Trophoblast cell (in vitro differentiated cells and primary cell): ENCODE results near the gene PLCH2.

Source experiments
- DNase-seq, 2 donors: peaks; one replicate each; pipeline ENCODE4 v3.0.0-alpha.2; 2016
- H2AFZ ChIP-seq: 2 replicates; pipeline ENCODE4 v1.6.1; 2013; ENCODE audit warnings: low read length, moderate library complexity, mild to moderate bottlenecking; ENCODE audit not compliant: insufficient read depth, poor library complexity
- H2AK5ac ChIP-seq: 2 replicates; pipeline ENCODE4 v1.6.1; 2013; ENCODE audit warnings: mild to moderate bottlenecking, low read length
- H2BK120ac ChIP-seq: 2 replicates; pipeline ENCODE4 v1.6.1; 2013; ENCODE audit warnings: low read length, mild to moderate bottlenecking, moderate library complexity; ENCODE audit not compliant: insufficient read depth, poor library complexity
- H2BK12ac ChIP-seq: 2 replicates; pipeline ENCODE4 v1.6.1; 2013; ENCODE audit warnings: mild to moderate bottlenecking, low read length, moderate library complexity
- H2BK5ac ChIP-seq: 2 replicates; pipeline ENCODE4 v1.6.1; 2013; ENCODE audit warnings: low read length, low read depth, moderate library complexity, mild to moderate bottlenecking; ENCODE audit not compliant: poor library complexity
- H3K14ac ChIP-seq: 2 replicates; pipeline ENCODE4 v1.6.1; 2013; ENCODE audit warnings: mild to moderate bottlenecking, low read length
- H3K18ac ChIP-seq: 2 replicates; pipeline ENCODE4 v1.6.1; 2013; ENCODE audit warnings: mild to moderate bottlenecking, low read length
- H3K23ac ChIP-seq: 2 replicates; pipeline ENCODE4 v1.6.1; 2013; ENCODE audit warnings: low read length
- H3K27ac ChIP-seq: 2 replicates; pipeline ENCODE4 v1.5.1; 2013; ENCODE audit warnings: low read depth, mild to moderate bottlenecking, inconsistent platforms, low read length, moderate library complexity
- H3K27me3 ChIP-seq: 2 replicates; pipeline ENCODE4 v1.6.1; 2013; ENCODE audit warnings: inconsistent platforms, mild to moderate bottlenecking, low read length, moderate library complexity; ENCODE audit not compliant: insufficient read depth
- H3K36me3 ChIP-seq, 2 experiments: 1 replicate in 1 of 2; 2 replicates in 1 of 2; pipeline ENCODE4 v1.6.1; 2013; ENCODE audit warnings: low read length in 2 of 2, mild to moderate bottlenecking in 2 of 2, moderate library complexity in 1 of 2; ENCODE audit not compliant: insufficient read depth in 2 of 2, control insufficient read depth in 1 of 2
- H3K4ac ChIP-seq: 2 replicates; pipeline ENCODE4 v1.6.1; 2013; ENCODE audit warnings: low read depth, mild to moderate bottlenecking, low read length, moderate library complexity
- H3K4me1 ChIP-seq, 2 experiments: 1 replicate in 1 of 2; 2 replicates in 1 of 2; pipeline ENCODE4 v1.6.1; 2013; ENCODE audit warnings: low read length in 2 of 2, mild to moderate bottlenecking in 2 of 2, moderate library complexity in 1 of 2; ENCODE audit not compliant: insufficient read depth in 2 of 2, control insufficient read depth in 1 of 2
- H3K4me2 ChIP-seq: 2 replicates; pipeline ENCODE4 v1.6.1; 2013; ENCODE audit warnings: inconsistent platforms, mild to moderate bottlenecking, low read length, moderate library complexity
- H3K4me3 ChIP-seq: 2 replicates; pipeline ENCODE4 v1.5.1; 2013; ENCODE audit warnings: mild to moderate bottlenecking, low read depth, low read length, inconsistent platforms
- H3K79me1 ChIP-seq: one replicate; pipeline ENCODE4 v1.6.1; 2013; ENCODE audit warnings: low read length
- H3K79me2 ChIP-seq: 2 replicates; pipeline ENCODE4 v1.6.1; 2013; ENCODE audit warnings: low read length, mild to moderate bottlenecking; ENCODE audit not compliant: control insufficient read depth, insufficient read depth, poor library complexity
- H3K9ac ChIP-seq: 2 replicates; pipeline ENCODE4 v1.6.1; 2013; ENCODE audit warnings: mild to moderate bottlenecking, low read length
- H3K9me3 ChIP-seq: 2 replicates; pipeline ENCODE4 v1.6.1; 2013; ENCODE audit warnings: low read depth, mild to moderate bottlenecking, control low read depth, inconsistent platforms, low read length; ENCODE audit not compliant: insufficient read depth
- H4K12ac ChIP-seq: 2 replicates; pipeline ENCODE4 v1.6.1; 2013; ENCODE audit warnings: low read depth, mild to moderate bottlenecking, low read length, moderate library complexity
- H4K8ac ChIP-seq: 2 replicates; pipeline ENCODE4 v1.6.1; 2013; ENCODE audit warnings: low read depth, mild to moderate bottlenecking, low read length, moderate library complexity
- H4K91ac ChIP-seq: one replicate; pipeline ENCODE4 v1.6.1; 2013; ENCODE audit warnings: low read depth, mild to moderate bottlenecking, low read length, moderate library complexity
- WGBS: extraction: QIAGEN DNeasy Blood & Tissue Kit; methylation state at CpG from one replicate; pipeline ENCODE4 v1.1.7; 2013; ENCODE audit warnings: missing lambda C conversion rate; ENCODE audit not compliant: insufficient read length, insufficient coverage; ENCODE audit errors: extremely low coverage; 5-methylcytosine and 5-hydroxymethylcytosine counted together

Gene PLCH2

DNA sequence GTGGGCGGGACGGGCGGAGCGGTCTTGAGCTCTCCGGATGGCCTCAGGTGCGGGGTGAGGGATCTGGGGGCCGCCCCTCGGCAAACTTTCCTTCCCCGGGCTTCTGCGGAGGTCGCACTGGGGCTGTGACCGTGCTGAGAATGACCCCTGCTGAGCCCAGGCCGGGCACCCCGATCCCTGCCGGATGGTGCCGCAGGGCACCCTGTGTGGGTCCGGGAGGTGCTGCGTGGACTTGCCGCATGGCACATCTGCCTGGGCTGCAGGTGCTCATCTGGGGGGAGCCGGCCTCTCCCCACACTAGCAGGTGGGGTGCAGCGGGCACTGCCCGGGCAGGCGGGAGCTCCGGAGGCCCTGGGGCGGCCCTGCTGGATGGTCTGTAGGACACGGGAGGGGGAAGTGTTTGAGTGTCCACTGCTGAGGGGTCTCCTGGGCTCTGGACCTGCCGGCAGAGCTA, 31.9 kb upstream of the PLCH2 start:
- DNase-seq: no peak
- H2BK120ac ChIP-seq: no peak overlapping the region
- H3K79me1 ChIP-seq: no peaks in the 10 kb centered on the region
- H3K18ac ChIP-seq: no peak overlapping the region
- H3K36me3 ChIP-seq: no peaks in the 10 kb centered on the region
- H4K91ac ChIP-seq: no peak overlapping the region
- H3K4ac ChIP-seq: no peak overlapping the region
- H4K8ac ChIP-seq: no peak overlapping the region
- no peak overlapping the region for H2BK5ac ChIP-seq
- H4K12ac ChIP-seq: no peak overlapping the region
- H2BK12ac ChIP-seq: no peak overlapping the region
- no peak overlapping the region for H3K27ac ChIP-seq
- peaks cover 4% of the 10 kb centered on the region for H3K9me3 ChIP-seq
- WGBS: no CpG with 5 or more reads among the region's 27 CpGs
- H3K9ac ChIP-seq: no peak overlapping the region
- no peak overlapping the region for H3K23ac ChIP-seq
- no peak overlapping the region for H3K4me3 ChIP-seq
- H3K4me2 ChIP-seq: no peak overlapping the region
- no peak overlapping the region for H2AFZ ChIP-seq
- no peaks in the 10 kb centered on the region for H3K4me1 ChIP-seq
- H3K27me3 ChIP-seq: peaks cover 18% of the 10 kb centered on the region
- H2AK5ac ChIP-seq: no peak overlapping the region
- no peaks in the 10 kb centered on the region for H3K79me2 ChIP-seq
- no peak overlapping the region for H3K14ac ChIP-seq

- Histone ChIP-seq H3K79me2 (no peaks in the 10 kb centered on the region), H3K14ac (no peak overlapping the region), H2BK12ac (no peak overlapping the region), H3K4me1 (no peaks in the 10 kb centered on the region), H3K18ac (no peak overlapping the region), H3K9me3 (peaks cover 4% of the 10 kb centered on the region), H3K27me3 (peaks cover 18% of the 10 kb centered on the region), H3K4me3 (no peak overlapping the region), H3K36me3 (no peaks in the 10 kb centered on the region), H4K8ac (no peak overlapping the region), H2AFZ (no peak overlapping the region), H3K9ac (no peak overlapping the region), H4K91ac (no peak overlapping the region), H2BK120ac (no peak overlapping the region), H3K27ac (no peak overlapping the region), H3K79me1 (no peaks in the 10 kb centered on the region), H3K23ac (no peak overlapping the region), H3K4ac (no peak overlapping the region), H3K4me2 (no peak overlapping the region), H4K12ac (no peak overlapping the region), H2BK5ac (no peak overlapping the region), H2AK5ac (no peak overlapping the region)
- no peak for DNase-seq
- no CpG with 5 or more reads among the region's 16 CpGs for WGBS
Observed at GRCh38 chr1:2445162-2445822, 30.8 kb upstream of the PLCH2 start.

- peaks cover 2% of the 10 kb centered on the region for H3K9me3 ChIP-seq
- peaks cover 18% of the 10 kb centered on the region for H3K27me3 ChIP-seq
- H3K23ac ChIP-seq: no peak overlapping the region
- no peak overlapping the region for H2BK5ac ChIP-seq
- no peak overlapping the region for H2BK12ac ChIP-seq
- no peak overlapping the region for H3K14ac ChIP-seq
- H2AFZ ChIP-seq: no peak overlapping the region
- H4K12ac ChIP-seq: no peak overlapping the region
- no peak overlapping the region for H3K4me2 ChIP-seq
- H3K4ac ChIP-seq: no peak overlapping the region
- H3K9ac ChIP-seq: no peak overlapping the region
- H3K27ac ChIP-seq: no peak overlapping the region
- no peaks in the 10 kb centered on the region for H3K79me1 ChIP-seq
- no CpG with 5 or more reads among the region's 15 CpGs for WGBS
- H3K79me2 ChIP-seq: no peaks in the 10 kb centered on the region
- H4K91ac ChIP-seq: no peak overlapping the region
- no peak overlapping the region for H3K4me3 ChIP-seq
- DNase-seq: no peak
- H3K18ac ChIP-seq: no peak overlapping the region
- no peak overlapping the region for H2AK5ac ChIP-seq
- H3K36me3 ChIP-seq: no peaks in the 10 kb centered on the region
- H4K8ac ChIP-seq: no peak overlapping the region
- H3K4me1 ChIP-seq: no peaks in the 10 kb centered on the region
- no peak overlapping the region for H2BK120ac ChIP-seq
Observed at GRCh38 chr1:2445823-2446215, 30.3 kb upstream of the PLCH2 start.

DNA sequence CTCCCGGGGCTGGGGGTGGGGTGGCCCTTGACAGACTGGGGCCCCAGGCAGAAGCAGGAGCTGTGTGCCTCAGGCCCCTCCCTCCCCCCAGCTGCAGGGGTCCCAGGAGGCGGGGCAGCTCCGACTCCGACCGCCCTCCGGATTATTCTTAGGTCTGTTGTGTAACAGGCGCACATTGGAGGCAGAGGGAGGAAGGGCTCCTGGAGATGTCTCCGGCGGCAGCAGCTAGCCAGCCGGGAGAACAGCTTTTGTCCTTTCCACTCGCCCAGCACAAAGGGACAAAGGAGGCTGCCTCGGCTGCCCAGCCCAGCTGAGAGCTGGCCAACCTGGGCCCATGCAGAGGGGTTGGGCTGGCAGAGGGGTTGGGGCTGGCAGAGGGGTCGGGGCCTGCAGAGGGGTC, 29.7 kb upstream of the PLCH2 start:
- H3K14ac ChIP-seq: no peak overlapping the region
- no peak overlapping the region for H2AFZ ChIP-seq
- H3K9me3 ChIP-seq: peaks cover 2% of the 10 kb centered on the region
- no peak overlapping the region for H3K4me3 ChIP-seq
- no peaks in the 10 kb centered on the region for H3K79me2 ChIP-seq
- no peak for DNase-seq
- no peak overlapping the region for H2BK12ac ChIP-seq
- peaks cover 18% of the 10 kb centered on the region for H3K27me3 ChIP-seq
- no peak overlapping the region for H2AK5ac ChIP-seq
- no peak overlapping the region for H4K91ac ChIP-seq
- H3K9ac ChIP-seq: no peak overlapping the region
- WGBS: no CpG with 5 or more reads among the region's 13 CpGs
- no peak overlapping the region for H3K4me2 ChIP-seq
- no peak overlapping the region for H3K4ac ChIP-seq
- H3K36me3 ChIP-seq: no peaks in the 10 kb centered on the region
- no peak overlapping the region for H4K12ac ChIP-seq
- H3K23ac ChIP-seq: no peak overlapping the region
- no peak overlapping the region for H2BK120ac ChIP-seq
- no peaks in the 10 kb centered on the region for H3K79me1 ChIP-seq
- no peak overlapping the region for H3K27ac ChIP-seq
- H2BK5ac ChIP-seq: no peak overlapping the region
- no peaks in the 10 kb centered on the region for H3K4me1 ChIP-seq
- H4K8ac ChIP-seq: no peak overlapping the region
- no peak overlapping the region for H3K18ac ChIP-seq
